Ectodermal cell (in vitro differentiated cells): ENCODE data around the gene KCNQ1.

Experiments used
- H3K27ac ChIP-seq: 2 replicates; pipeline ENCODE4 v1.7.0; 2013; ENCODE audit warnings: mild to moderate bottlenecking, low read depth, low read length; ENCODE audit not compliant: insufficient read depth, poor library complexity, severe bottlenecking
- H3K27me3 ChIP-seq: 2 replicates; pipeline ENCODE4 v1.7.0; 2013; ENCODE audit warnings: mild to moderate bottlenecking, low read length; ENCODE audit not compliant: insufficient read depth, control insufficient read depth, poor library complexity, severe bottlenecking
- H3K36me3 ChIP-seq: one replicate; pipeline ENCODE4 v1.7.0; 2013; ENCODE audit warnings: low read length; ENCODE audit not compliant: control insufficient read depth, insufficient read depth
- H3K4me1 ChIP-seq: one replicate; pipeline ENCODE4 v1.7.0; 2013; ENCODE audit warnings: low read length; ENCODE audit not compliant: control insufficient read depth, insufficient read depth
- H3K4me3 ChIP-seq: 2 replicates; pipeline ENCODE4 v1.7.0; 2013; ENCODE audit warnings: low read depth, low read length, control low read depth; ENCODE audit not compliant: insufficient read depth
- H3K9me3 ChIP-seq: 2 replicates; pipeline ENCODE4 v1.7.0; 2013; ENCODE audit warnings: mild to moderate bottlenecking, low read length, moderate library complexity; ENCODE audit not compliant: control insufficient read depth
- WGBS, 2 experiments: methylation state at CpG; one replicate each; pipeline ENCODE4 v1.1.7; 2013; ENCODE audit warnings: missing lambda C conversion rate in 2 of 2; 5-methylcytosine and 5-hydroxymethylcytosine counted together

The KCNQ1 gene

GRCh38 chr11:2762031-2762380 is 317.2 kb downstream of the KCNQ1 start:
- H3K9me3 ChIP-seq, result no peaks in the 10 kb centered on the region
- WGBS, 2 experiments, result 93 to 94% methylated on average over 10 of the region's 10 CpGs
- H3K27ac ChIP-seq, result no peak overlapping the region
- no peaks in the 10 kb centered on the region for H3K27me3 ChIP-seq
- no peak overlapping the region for H3K4me3 ChIP-seq
- H3K4me1 ChIP-seq, result no peaks in the 10 kb centered on the region
- no peaks in the 10 kb centered on the region for H3K36me3 ChIP-seq

DNA sequence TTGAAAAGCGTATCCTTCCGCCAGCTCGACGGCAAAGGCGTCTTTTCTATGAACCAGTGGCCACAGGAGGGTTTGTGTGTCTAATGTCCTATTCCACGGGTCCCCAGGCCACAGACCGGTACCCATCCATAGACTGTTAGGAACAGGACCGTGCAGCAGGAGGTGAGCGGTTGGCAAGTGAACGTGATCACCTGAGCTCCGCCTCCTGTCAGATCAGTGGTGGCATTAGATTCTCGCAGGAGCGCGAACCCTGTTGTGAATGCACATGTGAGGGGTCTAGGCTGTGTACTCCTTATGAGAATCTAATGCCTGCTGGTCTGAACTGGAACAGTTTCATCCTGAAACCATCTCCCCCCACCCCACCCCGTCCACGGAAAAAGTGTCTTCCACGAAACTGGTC is 317.6 kb downstream of the KCNQ1 start:
- H3K36me3 ChIP-seq, result no peaks in the 10 kb centered on the region
- H3K4me1 ChIP-seq, result no peaks in the 10 kb centered on the region
- H3K27ac ChIP-seq, result no peak overlapping the region
- no peak overlapping the region for H3K4me3 ChIP-seq
- H3K27me3 ChIP-seq, result no peaks in the 10 kb centered on the region
- 93% methylated on average over 17 of the region's 17 CpGs for WGBS, 2 experiments
- H3K9me3 ChIP-seq, result no peaks in the 10 kb centered on the region

DNA sequence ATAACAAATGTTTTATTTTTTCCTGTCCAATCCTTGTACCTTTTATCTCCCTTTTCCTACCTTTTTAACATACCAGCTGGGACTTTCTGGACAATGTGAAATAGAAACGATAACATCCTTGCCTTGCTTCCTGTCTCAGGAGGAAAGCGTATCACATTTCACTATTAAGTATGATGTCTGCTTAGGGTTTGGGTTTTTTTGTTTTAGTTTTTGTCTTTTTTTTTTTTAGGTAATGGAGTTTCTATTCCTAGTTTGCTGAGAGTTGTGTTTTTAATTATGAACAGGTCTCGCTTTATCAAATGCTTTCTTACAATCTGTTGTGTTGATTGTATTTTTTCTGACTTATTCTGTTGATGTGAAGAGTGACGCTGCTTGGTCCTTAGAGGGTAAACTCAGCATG is 319.2 kb downstream of the KCNQ1 start:
- WGBS, 2 experiments, result 82 to 97% methylated on average over 4 of the region's 4 CpGs
- Histone ChIP-seq H3K9me3 (no peaks in the 10 kb centered on the region), H3K36me3 (no peaks in the 10 kb centered on the region), H3K27ac (no peak overlapping the region), H3K4me3 (no peak overlapping the region), H3K27me3 (no peaks in the 10 kb centered on the region), H3K4me1 (no peaks in the 10 kb centered on the region)

- Histone ChIP-seq H3K9me3 (no peaks in the 10 kb centered on the region), H3K27ac (no peak overlapping the region), H3K36me3 (no peaks in the 10 kb centered on the region), H3K4me1 (no peaks in the 10 kb centered on the region), H3K27me3 (peaks cover under 1% of the 10 kb centered on the region), H3K4me3 (no peak overlapping the region)
- WGBS, 2 experiments, result 71 to 83% methylated on average over 1 of the region's 3 CpGs
These were observed 320.7 kb downstream of the KCNQ1 start for GRCh38 chr11:2765491-2765890.

GRCh38 chr11:2766166-2766565 is 321.4 kb downstream of the KCNQ1 start:
- no peaks in the 10 kb centered on the region for H3K4me1 ChIP-seq
- H3K27me3 ChIP-seq, result peaks cover 4% of the 10 kb centered on the region
- no peak overlapping the region for H3K27ac ChIP-seq
- H3K36me3 ChIP-seq, result no peaks in the 10 kb centered on the region
- H3K4me3 ChIP-seq, result no peak overlapping the region
- H3K9me3 ChIP-seq, result no peaks in the 10 kb centered on the region
- WGBS, 2 experiments, result 94 to 95% methylated on average over 4 of the region's 4 CpGs

GRCh38 chr11:2767071-2767470 is 322.3 kb downstream of the KCNQ1 start:
- WGBS, 2 experiments, result 94 to 96% methylated on average over 5 of the region's 5 CpGs
- H3K4me3 ChIP-seq, result no peak overlapping the region
- no peak overlapping the region for H3K27ac ChIP-seq
- no peaks in the 10 kb centered on the region for H3K9me3 ChIP-seq
- no peaks in the 10 kb centered on the region for H3K36me3 ChIP-seq
- no peaks in the 10 kb centered on the region for H3K4me1 ChIP-seq
- H3K27me3 ChIP-seq, result peaks cover 4% of the 10 kb centered on the region

GRCh38 chr11:2767801-2768200 is 323.0 kb downstream of the KCNQ1 start:
- Histone ChIP-seq H3K27ac (no peak overlapping the region), H3K36me3 (no peaks in the 10 kb centered on the region), H3K4me3 (no peak overlapping the region), H3K9me3 (no peaks in the 10 kb centered on the region), H3K27me3 (peaks cover 4% of the 10 kb centered on the region), H3K4me1 (no peaks in the 10 kb centered on the region)
- WGBS, 2 experiments, result 90 to 93% methylated on average over 8 of the region's 8 CpGs

- Histone ChIP-seq H3K4me3 (no peak overlapping the region), H3K27me3 (peaks cover 4% of the 10 kb centered on the region), H3K9me3 (no peaks in the 10 kb centered on the region), H3K27ac (no peak overlapping the region), H3K36me3 (no peaks in the 10 kb centered on the region), H3K4me1 (no peaks in the 10 kb centered on the region)
- WGBS, 2 experiments, result 92 to 93% methylated on average over 14 of the region's 14 CpGs
These were observed 323.9 kb downstream of the KCNQ1 start for GRCh38 chr11:2768471-2769408.

- Histone ChIP-seq H3K4me3 (no peak overlapping the region), H3K27ac (no peak overlapping the region), H3K4me1 (no peaks in the 10 kb centered on the region), H3K9me3 (no peaks in the 10 kb centered on the region), H3K36me3 (no peaks in the 10 kb centered on the region), H3K27me3 (peaks cover 4% of the 10 kb centered on the region)
- WGBS, 2 experiments, result 91 to 93% methylated on average over 14 of the region's 14 CpGs
These were observed 324.7 kb downstream of the KCNQ1 start for GRCh38 chr11:2769409-2770095.

DNA sequence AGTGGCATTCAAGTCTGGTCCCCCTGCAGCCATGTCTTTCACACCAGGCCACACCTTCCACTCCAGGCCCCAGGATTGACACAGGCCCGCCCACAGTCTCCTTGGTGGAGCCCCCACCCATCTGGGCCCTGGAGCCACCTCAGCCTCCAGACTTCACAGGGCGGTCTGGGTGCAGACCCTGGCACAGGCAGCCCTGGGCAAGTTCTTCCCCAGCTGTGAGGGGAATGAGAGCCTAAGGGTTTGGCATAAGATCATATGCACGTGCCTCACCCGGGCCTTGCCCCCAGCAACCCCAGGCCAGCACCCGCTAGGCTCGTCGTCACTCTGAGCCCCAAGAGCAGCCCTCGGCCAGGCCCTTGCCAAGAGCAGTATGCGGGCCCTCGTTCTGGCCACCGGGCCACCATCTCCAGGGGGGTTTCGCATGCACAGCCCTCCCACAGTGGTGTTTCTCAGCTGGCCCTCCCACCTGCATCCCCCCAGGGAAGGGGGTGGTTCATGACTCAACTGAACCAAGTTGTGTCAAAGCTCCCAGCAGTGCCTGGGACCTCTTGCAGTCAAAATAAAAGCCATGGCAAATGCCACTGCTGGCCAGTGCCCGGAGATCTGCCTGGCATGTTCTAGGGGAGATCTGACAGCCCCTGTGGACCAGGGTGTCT is 325.4 kb downstream of the KCNQ1 start:
- 91 to 92% methylated on average over 13 of the region's 13 CpGs for WGBS, 2 experiments
- no peaks in the 10 kb centered on the region for H3K36me3 ChIP-seq
- H3K27me3 ChIP-seq, result peaks cover 4% of the 10 kb centered on the region
- H3K27ac ChIP-seq, result no peak overlapping the region
- no peaks in the 10 kb centered on the region for H3K4me1 ChIP-seq
- no peaks in the 10 kb centered on the region for H3K9me3 ChIP-seq
- H3K4me3 ChIP-seq, result no peak overlapping the region
